DOHH2 (cell line): ENCODE results near the gene CACNA1F.

Experiments used
- EZH2phosphoT487 ChIP-seq: fragments of 200-600 bp; sonication (generic); IDR thresholded peaks from 2 replicates; pipeline ENCODE4 v1.6.1; 2017; ENCODE audit warnings: borderline replicate concordance, mild to moderate bottlenecking, antibody characterized with exemption, low read length, moderate library complexity, mixed read lengths
- TF ChIP-seq, protein P1 (sequence below): fragments of 200-600 bp; sonication (generic); IDR thresholded peaks from one replicate; pipeline ENCODE4 v1.5.1; 2014; ENCODE audit warnings: antibody characterized with exemption, mild to moderate bottlenecking, low read depth, low read length; ENCODE audit not compliant: poor library complexity, severe bottlenecking

DNA sequence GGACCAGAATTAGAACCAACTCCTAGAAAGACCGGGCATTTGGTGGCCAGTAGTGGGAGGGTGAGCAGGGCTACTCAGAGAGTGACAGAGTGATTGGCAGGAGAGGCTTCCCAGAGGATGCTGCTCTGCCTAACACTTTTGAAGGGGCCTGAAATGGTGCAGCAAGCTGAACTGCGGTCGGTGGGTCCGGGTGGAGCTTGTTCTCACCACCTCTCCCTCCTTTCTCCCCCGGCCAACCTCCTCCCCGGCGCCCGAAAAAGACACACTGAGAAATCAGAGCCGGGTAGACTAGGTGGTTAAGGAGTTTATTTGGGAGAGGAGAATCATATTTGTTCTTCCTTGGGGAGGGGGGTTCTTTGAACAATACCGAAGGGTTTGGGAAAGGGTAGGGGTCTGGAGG, 45.6 kb downstream of the CACNA1F start:
- TF ChIP-seq, protein P1, sequence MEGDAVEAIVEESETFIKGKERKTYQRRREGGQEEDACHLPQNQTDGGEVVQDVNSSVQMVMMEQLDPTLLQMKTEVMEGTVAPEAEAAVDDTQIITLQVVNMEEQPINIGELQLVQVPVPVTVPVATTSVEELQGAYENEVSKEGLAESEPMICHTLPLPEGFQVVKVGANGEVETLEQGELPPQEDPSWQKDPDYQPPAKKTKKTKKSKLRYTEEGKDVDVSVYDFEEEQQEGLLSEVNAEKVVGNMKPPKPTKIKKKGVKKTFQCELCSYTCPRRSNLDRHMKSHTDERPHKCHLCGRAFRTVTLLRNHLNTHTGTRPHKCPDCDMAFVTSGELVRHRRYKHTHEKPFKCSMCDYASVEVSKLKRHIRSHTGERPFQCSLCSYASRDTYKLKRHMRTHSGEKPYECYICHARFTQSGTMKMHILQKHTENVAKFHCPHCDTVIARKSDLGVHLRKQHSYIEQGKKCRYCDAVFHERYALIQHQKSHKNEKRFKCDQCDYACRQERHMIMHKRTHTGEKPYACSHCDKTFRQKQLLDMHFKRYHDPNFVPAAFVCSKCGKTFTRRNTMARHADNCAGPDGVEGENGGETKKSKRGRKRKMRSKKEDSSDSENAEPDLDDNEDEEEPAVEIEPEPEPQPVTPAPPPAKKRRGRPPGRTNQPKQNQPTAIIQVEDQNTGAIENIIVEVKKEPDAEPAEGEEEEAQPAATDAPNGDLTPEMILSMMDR: no peak
- no peak for TF ChIP-seq EZH2phosphoT487
